IMR-90 (cell line): ENCODE data around the gene PDGFD. TPM values are rescaled to one million over a fixed set of nuclear protein-coding genes. Genes with fewer than 3 reads are reported as not detected.

Experiments used
- ATAC-seq: fragments of 200-7000 bp; cut with Tn5 transposase; 2 replicates; pipeline ENCODE4 v1.9.1; 2020; ENCODE audit warnings: low read depth, mild to moderate bottlenecking, moderate library complexity
- BruUV-seq: library from RNA; stranded (reverse); fragments of 400-500 nt; replicated peaks from 2 replicates; lab custom pipeline; 2021; lab: Mats Ljungman, UMichigan
- CTCF ChIA-PET: fragments of 300-600 bp; formaldehyde crosslinking; extraction: SDS; loops from one replicate; lab custom pipeline; 2021; ENCODE audit warnings: antibody characterized with exemption; lab: Yijun Ruan, JAX
- POLR2A ChIA-PET: fragments of 300-600 bp; sonication (Branson Sonifier 250); formaldehyde crosslinking; loops from one replicate; lab custom pipeline; 2022; ENCODE audit warnings: antibody characterized with exemption; ENCODE audit not compliant: unreplicated experiment; lab: Charles Lee
- DNase-seq: peaks from one replicate; pipeline ENCODE4 v3.0.0; 2013
- H2AFZ ChIP-seq: replicated peaks from 2 replicates; pipeline ENCODE3; 2013; ENCODE audit warnings: low read length, mild to moderate bottlenecking; ENCODE audit not compliant: poor library complexity
- H2AK5ac ChIP-seq: 2 replicates; pipeline ENCODE4 v1.6.1; 2013; ENCODE audit warnings: low read depth, low read length, inconsistent platforms
- H2AK9ac ChIP-seq: replicated peaks from 2 replicates; pipeline ENCODE3; 2013; ENCODE audit warnings: mild to moderate bottlenecking, low read depth, low read length, moderate library complexity; ENCODE audit not compliant: poor library complexity
- H2BK120ac ChIP-seq: 2 replicates; pipeline ENCODE4 v1.6.1; 2013; ENCODE audit warnings: low read depth, low read length, inconsistent platforms
- H2BK15ac ChIP-seq: 3 replicates; pipeline ENCODE4 v1.6.1; 2013; ENCODE audit warnings: low read depth, low read length, inconsistent platforms
- H2BK20ac ChIP-seq: 2 replicates; pipeline ENCODE4 v1.6.1; 2013; ENCODE audit warnings: low read depth, mild to moderate bottlenecking, inconsistent platforms, low read length, moderate library complexity
- H2BK5ac ChIP-seq: 2 replicates; pipeline ENCODE4 v1.6.1; 2013; ENCODE audit warnings: mild to moderate bottlenecking, low read depth, low read length, inconsistent platforms; ENCODE audit not compliant: poor library complexity, severe bottlenecking
- H3K14ac ChIP-seq: replicated peaks from 2 replicates; pipeline ENCODE4 v1.6.1; 2013; ENCODE audit warnings: low read depth, low read length, inconsistent platforms
- H3K18ac ChIP-seq: 2 replicates; pipeline ENCODE4 v1.6.1; 2013; ENCODE audit warnings: low read depth, low read length, control low read depth
- H3K23ac ChIP-seq: 2 replicates; pipeline ENCODE4 v1.6.1; 2013; ENCODE audit warnings: low read depth, low read length, inconsistent platforms
- H3K27ac ChIP-seq: 2 replicates; pipeline ENCODE4 v1.5.1; 2013; ENCODE audit warnings: mild to moderate bottlenecking, control low read depth, low read length; ENCODE audit not compliant: insufficient read depth
- H3K27me3 ChIP-seq: 2 replicates; pipeline ENCODE4 v1.6.1; 2013; ENCODE audit warnings: low read length; ENCODE audit not compliant: control insufficient read depth, insufficient read depth
- H3K36me3 ChIP-seq: 2 replicates; pipeline ENCODE4 v1.6.1; 2013; ENCODE audit warnings: low read length, mixed read lengths; ENCODE audit not compliant: control insufficient read depth, insufficient read depth
- H3K4ac ChIP-seq: 2 replicates; pipeline ENCODE4 v1.6.1; 2013; ENCODE audit warnings: low read depth, low read length, inconsistent platforms
- H3K4me1 ChIP-seq: 2 replicates; pipeline ENCODE4 v1.6.1; 2013; ENCODE audit warnings: low read length, mixed read lengths; ENCODE audit not compliant: control insufficient read depth, insufficient read depth
- H3K4me2 ChIP-seq: 2 replicates; pipeline ENCODE4 v1.6.1; 2013; ENCODE audit warnings: low read depth, mild to moderate bottlenecking, control low read depth, low read length, moderate library complexity
- H3K4me3 ChIP-seq: 2 replicates; pipeline ENCODE4 v1.5.1; 2013; ENCODE audit warnings: low read depth, mild to moderate bottlenecking, control low read depth, low read length, moderate library complexity; ENCODE audit not compliant: insufficient read depth
- H3K56ac ChIP-seq: 2 replicates; pipeline ENCODE4 v1.6.1; 2013; ENCODE audit warnings: low read length, inconsistent platforms; ENCODE audit not compliant: insufficient read depth; ENCODE audit errors: extremely low read depth
- H3K79me1 ChIP-seq, 2 experiments: 2 replicates each; pipeline ENCODE4 v1.6.1; 2013; ENCODE audit warnings: low read length in 2 of 2, inconsistent platforms in 1 of 2, low read depth in 1 of 2
- H3K9ac ChIP-seq: 2 replicates; pipeline ENCODE4 v1.6.1; 2013; ENCODE audit warnings: low read depth, low read length, control low read depth
- H3K9me1 ChIP-seq: 2 replicates; pipeline ENCODE4 v1.6.1; 2013; ENCODE audit warnings: low read length, inconsistent platforms; ENCODE audit not compliant: insufficient read depth
- H3K9me3 ChIP-seq: 2 replicates; pipeline ENCODE4 v1.6.1; 2013; ENCODE audit warnings: low read length; ENCODE audit not compliant: control insufficient read depth, insufficient read depth
- H4K20me1 ChIP-seq: 2 replicates; pipeline ENCODE4 v1.6.1; 2013; ENCODE audit warnings: low read length, inconsistent platforms; ENCODE audit not compliant: insufficient read depth
- H4K5ac ChIP-seq: 2 replicates; pipeline ENCODE4 v1.6.1; 2013; ENCODE audit warnings: mild to moderate bottlenecking, low read depth, low read length, control low read depth
- H4K8ac ChIP-seq, 2 experiments: 2 replicates each; pipeline ENCODE4 v1.6.1; 2013; ENCODE audit warnings: low read depth in 2 of 2, low read length in 2 of 2, control low read depth in 1 of 2, inconsistent platforms in 1 of 2
- H4K91ac ChIP-seq: 2 replicates; pipeline ENCODE4 v1.6.1; 2013; ENCODE audit warnings: low read depth, low read length, inconsistent platforms; ENCODE audit not compliant: insufficient read depth
- BHLHE40 ChIP-seq: fragments of 150-350 bp; IDR thresholded peaks from 2 replicates; pipeline ENCODE4 v1.6.1; 2016; ENCODE audit warnings: mild to moderate bottlenecking, low read depth, low read length
- CEBPB ChIP-seq: IDR thresholded peaks from 2 replicates; pipeline ENCODE4 v1.6.1; 2012; ENCODE audit warnings: low read depth, low read length, improper control_type of control experiment
- CHD1 ChIP-seq: IDR thresholded peaks from 2 replicates; pipeline ENCODE4 v1.6.1; 2012; ENCODE audit warnings: low read depth, low read length, improper control_type of control experiment
- ELK1 ChIP-seq: fragments of 150-350 bp; IDR thresholded peaks from 2 replicates; pipeline ENCODE4 v1.6.1; 2016; ENCODE audit warnings: low read depth, mild to moderate bottlenecking, low read length, moderate library complexity, borderline replicate concordance
- FOS ChIP-seq: fragments of 150-350 bp; IDR thresholded peaks from 2 replicates; pipeline ENCODE4 v1.6.1; 2016; ENCODE audit warnings: low read depth, low read length
- MAFK ChIP-seq: IDR thresholded peaks from 2 replicates; pipeline ENCODE4 v1.6.1; 2012; ENCODE audit warnings: low read depth, low read length, improper control_type of control experiment
- MAZ ChIP-seq: IDR thresholded peaks from 2 replicates; pipeline ENCODE4 v1.6.1; 2012; ENCODE audit warnings: low read depth, mild to moderate bottlenecking, low read length, improper control_type of control experiment, moderate library complexity, borderline replicate concordance
- MXI1 ChIP-seq: IDR thresholded peaks from 2 replicates; pipeline ENCODE4 v1.6.1; 2012; ENCODE audit warnings: low read depth, mild to moderate bottlenecking, low read length, moderate library complexity, borderline replicate concordance
- NFE2L2 ChIP-seq: fragments of 150-350 bp; IDR thresholded peaks from 2 replicates; pipeline ENCODE4 v1.6.1; 2016; ENCODE audit warnings: low read depth, mild to moderate bottlenecking, low read length
- POLR2A ChIP-seq: IDR thresholded peaks from 2 replicates; pipeline ENCODE4 v1.6.1; 2012; ENCODE audit warnings: mild to moderate bottlenecking, low read depth, low read length
- RAD21 ChIP-seq: IDR thresholded peaks from 2 replicates; pipeline ENCODE4 v1.6.1; 2012; ENCODE audit warnings: low read length, improper control_type of control experiment
- RCOR1 ChIP-seq: IDR thresholded peaks from 2 replicates; pipeline ENCODE4 v1.6.1; 2012; ENCODE audit warnings: mild to moderate bottlenecking, low read length, improper control_type of control experiment; ENCODE audit not compliant: insufficient replicate concordance
- RFX5 ChIP-seq: IDR thresholded peaks from 2 replicates; pipeline ENCODE4 v1.8.0; 2012; ENCODE audit warnings: low read depth, mild to moderate bottlenecking, low read length, moderate library complexity
- SMC3 ChIP-seq: fragments of 150-350 bp; IDR thresholded peaks from 2 replicates; pipeline ENCODE4 v1.6.1; 2016; ENCODE audit warnings: low read depth, mild to moderate bottlenecking, antibody characterized with exemption, low read length, moderate library complexity
- WGBS, 2 experiments: methylation state at CpG; one replicate each; pipeline versions ENCODE4 v1.1.5 to v1.1.7; 2013; ENCODE audit warnings: missing lambda C conversion rate in 2 of 2; ENCODE audit not compliant: insufficient read length in 1 of 2; ENCODE audit errors: extremely low coverage in 2 of 2; 5-methylcytosine and 5-hydroxymethylcytosine counted together
- dilution Hi-C: fragments of 300-500 bp; cut with HindIII; formaldehyde crosslinking; loops from one replicate; pipeline ENCODE4 v1.14.3; 2018; ENCODE audit warnings: low sequenced_read_pairs; ENCODE audit not compliant: unreplicated experiment
- in situ Hi-C: fragments of 300-500 bp; cut with MboI; formaldehyde crosslinking; loops from 3 replicates; pipeline ENCODE4 v1.14.3; 2019; ENCODE audit warnings: low sequenced_read_pairs, inconsistent platforms, mixed read lengths
- intact Hi-C: fragments of 100-400 bp; cut with micrococcal nuclease; formaldehyde crosslinking; loops from 2 replicates; pipeline ENCODE4 v1.10.0; 2022
- polyA plus RNA-seq, 3 experiments: library from polyadenylated mRNA; depleted of rRNA; stranded (reverse); fragments of >200 nt; gene quantifications; 2 replicates each; pipeline ENCODE4 v1.2.3, GENCODE V29; 2012; ENCODE audit warnings: low replicate concordance in 1 of 3
- total RNA-seq: library from RNA; depleted of rRNA; stranded (reverse); fragments of >200 nt; gene quantifications from 2 replicates; pipeline ENCODE4 v1.2.3, GENCODE V29; 2012
- TF ChIP-seq, protein P1 (sequence below): conservative IDR thresholded peaks from 2 replicates; pipeline ENCODE4 v1.5.1; 2012; ENCODE audit warnings: mild to moderate bottlenecking, low read depth, low read length, improper control_type of control experiment
- TF ChIP-seq, protein P2 (sequence below): fragments of 150-350 bp; IDR thresholded peaks from 2 replicates; pipeline ENCODE4 v1.6.1; 2017; ENCODE audit warnings: mild to moderate bottlenecking, antibody characterized with exemption, low read length, low read depth

PDGFD gene
- total and polyA plus RNA-seq, 2 of the 4 experiments (the other 2 are of a cell fraction): 2.1 to 3.0 TPM

- ATAC-seq: no peak
- dilution Hi-C loops (no loop called here), intact Hi-C loops (no loop called here), in situ Hi-C loops (no loop called here)
- BruUV-seq: no TSS peak
- no peak for DNase-seq
- H3K18ac ChIP-seq: peak overlapping the region; percentile 64; the same call in 1 of the 2 replicates
- no peak overlapping the region for H2AK9ac ChIP-seq
- H3K9ac ChIP-seq: no peak overlapping the region
- no peaks in the 10 kb centered on the region for H3K9me1 ChIP-seq
- no peak overlapping the region; the same call in 1 of the 2 replicates for H3K4ac ChIP-seq
- CTCF ChIA-PET: interaction anchor here (0.6 to 1.1 kb wide), 3 partner anchors 10 to 608 kb away, joined by 3 to 4 read pairs (median 3); no protein-coding TSS in a partner anchor
- no peak overlapping the region for H3K56ac ChIP-seq
- H3K4me3 ChIP-seq: no peak overlapping the region
- no peak overlapping the region for H3K4me2 ChIP-seq
- no peak overlapping the region for H3K14ac ChIP-seq
- no peak overlapping the region for H2AFZ ChIP-seq
- no CpG with 5 or more reads among the region's 2 CpGs for WGBS, 2 experiments
- H2BK120ac ChIP-seq: peak overlapping the region; percentile 44; the same call in 1 of the 2 replicates
- H3K4me1 ChIP-seq: peaks cover 4% of the 10 kb centered on the region; the same call in 1 of the 2 replicates
- H4K8ac ChIP-seq: peak overlapping the region in 1 of 2 experiments; percentile 32; a peak in 1 of 4 replicates
- H3K27ac ChIP-seq: no peak overlapping the region
- no peak overlapping the region for H2BK20ac ChIP-seq
- H3K9me3 ChIP-seq: peaks cover 3% of the 10 kb centered on the region
- no peaks in the 10 kb centered on the region for H3K79me1 ChIP-seq
- H4K20me1 ChIP-seq: no peaks in the 10 kb centered on the region
- TF ChIP-seq NFE2L2 (no peak), CEBPB (no peak), CHD1 (no peak), RCOR1 (no peak), BHLHE40 (no peak), MXI1 (no peak), RAD21 (no peak), MAFK (no peak), POLR2A (no peak), SMC3 (no peak), MAZ (no peak), ELK1 (no peak), RFX5 (no peak), FOS (no peak)
- TF ChIP-seq, protein P1, sequence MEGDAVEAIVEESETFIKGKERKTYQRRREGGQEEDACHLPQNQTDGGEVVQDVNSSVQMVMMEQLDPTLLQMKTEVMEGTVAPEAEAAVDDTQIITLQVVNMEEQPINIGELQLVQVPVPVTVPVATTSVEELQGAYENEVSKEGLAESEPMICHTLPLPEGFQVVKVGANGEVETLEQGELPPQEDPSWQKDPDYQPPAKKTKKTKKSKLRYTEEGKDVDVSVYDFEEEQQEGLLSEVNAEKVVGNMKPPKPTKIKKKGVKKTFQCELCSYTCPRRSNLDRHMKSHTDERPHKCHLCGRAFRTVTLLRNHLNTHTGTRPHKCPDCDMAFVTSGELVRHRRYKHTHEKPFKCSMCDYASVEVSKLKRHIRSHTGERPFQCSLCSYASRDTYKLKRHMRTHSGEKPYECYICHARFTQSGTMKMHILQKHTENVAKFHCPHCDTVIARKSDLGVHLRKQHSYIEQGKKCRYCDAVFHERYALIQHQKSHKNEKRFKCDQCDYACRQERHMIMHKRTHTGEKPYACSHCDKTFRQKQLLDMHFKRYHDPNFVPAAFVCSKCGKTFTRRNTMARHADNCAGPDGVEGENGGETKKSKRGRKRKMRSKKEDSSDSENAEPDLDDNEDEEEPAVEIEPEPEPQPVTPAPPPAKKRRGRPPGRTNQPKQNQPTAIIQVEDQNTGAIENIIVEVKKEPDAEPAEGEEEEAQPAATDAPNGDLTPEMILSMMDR: no peak
- TF ChIP-seq, protein P2, sequence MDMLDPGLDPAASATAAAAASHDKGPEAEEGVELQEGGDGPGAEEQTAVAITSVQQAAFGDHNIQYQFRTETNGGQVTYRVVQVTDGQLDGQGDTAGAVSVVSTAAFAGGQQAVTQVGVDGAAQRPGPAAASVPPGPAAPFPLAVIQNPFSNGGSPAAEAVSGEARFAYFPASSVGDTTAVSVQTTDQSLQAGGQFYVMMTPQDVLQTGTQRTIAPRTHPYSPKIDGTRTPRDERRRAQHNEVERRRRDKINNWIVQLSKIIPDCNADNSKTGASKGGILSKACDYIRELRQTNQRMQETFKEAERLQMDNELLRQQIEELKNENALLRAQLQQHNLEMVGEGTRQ: no peak
- 0 out of 2 replicates have a peak overlapping the region, but pooled peaks have one; percentile 76 for H4K5ac ChIP-seq
- POLR2A ChIA-PET: no interaction called here
- H3K27me3 ChIP-seq: no peaks in the 10 kb centered on the region
- H2BK15ac ChIP-seq: peak overlapping the region; percentile 68; the same call in 1 of the 3 replicates
- peak overlapping the region; percentile 24; the same call in 1 of the 2 replicates for H3K23ac ChIP-seq
- peak overlapping the region; percentile 34 for H2BK5ac ChIP-seq
- H2AK5ac ChIP-seq: no peak overlapping the region
- 0 out of 2 replicates have a peak overlapping the region, but pooled peaks have one; percentile 19 for H4K91ac ChIP-seq
- no peaks in the 10 kb centered on the region for H3K36me3 ChIP-seq
Observed at GRCh38 chr11:104148706-104149105, 15.2 kb downstream of the PDGFD start.
